Retinal pigment epithelial cell (primary cell): ENCODE data around the gene DMAC2L.
"Not testable (repeated sequence)": the region's sequence is repeated elsewhere in the genome, so short reads cannot be mapped to it uniquely, and the experiment has no call there.

ENCODE experiments used
- DNase-seq: peaks from one replicate; pipeline ENCODE4 v3.0.0-alpha.2; 2010; ENCODE audit warnings: low read depth
- H3K4me3 ChIP-seq: 2 replicates; pipeline ENCODE4 v1.5.1; 2011; ENCODE audit warnings: mild to moderate bottlenecking, low read length, control low read depth, moderate library complexity
- TF ChIP-seq, protein P1 (sequence below): conservative IDR thresholded peaks from 2 replicates; pipeline ENCODE4 v1.5.1; 2011; ENCODE audit warnings: low read depth, low read length, control low read depth, inconsistent platforms

DMAC2L gene

DNA sequence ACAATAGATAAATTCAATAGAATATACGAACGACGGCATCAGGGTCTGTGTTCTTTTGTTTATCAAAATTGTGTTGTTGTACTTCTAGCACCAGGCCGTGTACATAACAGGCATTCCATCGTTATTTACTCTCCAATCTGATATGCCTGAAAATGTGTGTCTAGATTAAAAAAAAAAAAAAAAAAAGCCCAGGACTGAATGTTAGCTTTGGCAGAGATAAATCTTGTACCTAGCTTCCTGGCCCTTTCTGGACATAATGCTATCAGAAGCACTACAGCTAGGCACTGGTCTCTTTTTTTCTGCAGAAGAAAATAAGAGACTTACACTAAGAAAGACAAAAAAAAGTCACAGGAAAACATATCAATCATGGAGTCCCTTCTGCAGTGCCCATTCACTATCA is 47.5 kb downstream of the DMAC2L start:
- TF ChIP-seq, protein P1, sequence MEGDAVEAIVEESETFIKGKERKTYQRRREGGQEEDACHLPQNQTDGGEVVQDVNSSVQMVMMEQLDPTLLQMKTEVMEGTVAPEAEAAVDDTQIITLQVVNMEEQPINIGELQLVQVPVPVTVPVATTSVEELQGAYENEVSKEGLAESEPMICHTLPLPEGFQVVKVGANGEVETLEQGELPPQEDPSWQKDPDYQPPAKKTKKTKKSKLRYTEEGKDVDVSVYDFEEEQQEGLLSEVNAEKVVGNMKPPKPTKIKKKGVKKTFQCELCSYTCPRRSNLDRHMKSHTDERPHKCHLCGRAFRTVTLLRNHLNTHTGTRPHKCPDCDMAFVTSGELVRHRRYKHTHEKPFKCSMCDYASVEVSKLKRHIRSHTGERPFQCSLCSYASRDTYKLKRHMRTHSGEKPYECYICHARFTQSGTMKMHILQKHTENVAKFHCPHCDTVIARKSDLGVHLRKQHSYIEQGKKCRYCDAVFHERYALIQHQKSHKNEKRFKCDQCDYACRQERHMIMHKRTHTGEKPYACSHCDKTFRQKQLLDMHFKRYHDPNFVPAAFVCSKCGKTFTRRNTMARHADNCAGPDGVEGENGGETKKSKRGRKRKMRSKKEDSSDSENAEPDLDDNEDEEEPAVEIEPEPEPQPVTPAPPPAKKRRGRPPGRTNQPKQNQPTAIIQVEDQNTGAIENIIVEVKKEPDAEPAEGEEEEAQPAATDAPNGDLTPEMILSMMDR, result no peak
- H3K4me3 ChIP-seq, result no peak overlapping the region
- no peak for DNase-seq

DNA sequence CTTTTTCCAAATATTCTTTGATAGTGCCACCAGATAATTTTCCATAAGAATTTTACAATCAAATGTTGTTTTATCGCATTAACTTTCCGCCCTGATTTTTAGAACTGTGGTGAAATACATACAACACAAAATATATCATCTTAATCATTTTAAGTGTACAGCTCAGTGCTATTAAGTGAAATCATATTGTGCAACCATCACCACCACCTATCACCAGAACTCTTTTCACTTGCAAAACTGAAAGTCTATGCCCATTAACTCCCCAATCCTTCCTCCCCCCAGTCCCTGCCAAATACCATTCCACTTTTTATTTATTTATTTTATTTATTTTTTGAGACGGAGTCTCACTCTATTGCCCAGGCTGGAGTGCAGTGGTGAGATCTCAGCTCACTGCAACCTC is 48.0 kb downstream of the DMAC2L start:
- H3K4me3 ChIP-seq, result no peak overlapping the region
- DNase-seq, result no peak
- TF ChIP-seq, protein P1, result no peak

DNA sequence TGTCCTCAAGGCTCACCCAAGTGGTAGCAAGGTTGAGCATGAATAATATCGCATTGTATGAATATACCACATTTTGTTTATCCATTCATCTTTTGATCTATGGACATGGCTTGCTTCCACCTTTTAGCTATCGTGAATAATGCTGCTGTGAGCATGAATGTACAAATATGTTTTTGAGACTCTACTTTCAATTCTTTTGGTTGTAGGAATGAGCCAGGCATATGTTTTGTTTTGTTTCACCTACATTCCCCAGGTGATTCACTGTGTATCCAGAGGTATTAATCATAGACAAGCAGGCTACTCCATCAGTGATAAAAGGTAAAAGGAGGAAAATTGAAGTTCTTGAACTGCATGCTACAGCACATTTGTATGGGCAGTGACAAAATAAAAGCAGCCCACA is 48.7 kb downstream of the DMAC2L start:
- no peak for DNase-seq
- no peak overlapping the region for H3K4me3 ChIP-seq
- TF ChIP-seq, protein P1, result no peak

DNA sequence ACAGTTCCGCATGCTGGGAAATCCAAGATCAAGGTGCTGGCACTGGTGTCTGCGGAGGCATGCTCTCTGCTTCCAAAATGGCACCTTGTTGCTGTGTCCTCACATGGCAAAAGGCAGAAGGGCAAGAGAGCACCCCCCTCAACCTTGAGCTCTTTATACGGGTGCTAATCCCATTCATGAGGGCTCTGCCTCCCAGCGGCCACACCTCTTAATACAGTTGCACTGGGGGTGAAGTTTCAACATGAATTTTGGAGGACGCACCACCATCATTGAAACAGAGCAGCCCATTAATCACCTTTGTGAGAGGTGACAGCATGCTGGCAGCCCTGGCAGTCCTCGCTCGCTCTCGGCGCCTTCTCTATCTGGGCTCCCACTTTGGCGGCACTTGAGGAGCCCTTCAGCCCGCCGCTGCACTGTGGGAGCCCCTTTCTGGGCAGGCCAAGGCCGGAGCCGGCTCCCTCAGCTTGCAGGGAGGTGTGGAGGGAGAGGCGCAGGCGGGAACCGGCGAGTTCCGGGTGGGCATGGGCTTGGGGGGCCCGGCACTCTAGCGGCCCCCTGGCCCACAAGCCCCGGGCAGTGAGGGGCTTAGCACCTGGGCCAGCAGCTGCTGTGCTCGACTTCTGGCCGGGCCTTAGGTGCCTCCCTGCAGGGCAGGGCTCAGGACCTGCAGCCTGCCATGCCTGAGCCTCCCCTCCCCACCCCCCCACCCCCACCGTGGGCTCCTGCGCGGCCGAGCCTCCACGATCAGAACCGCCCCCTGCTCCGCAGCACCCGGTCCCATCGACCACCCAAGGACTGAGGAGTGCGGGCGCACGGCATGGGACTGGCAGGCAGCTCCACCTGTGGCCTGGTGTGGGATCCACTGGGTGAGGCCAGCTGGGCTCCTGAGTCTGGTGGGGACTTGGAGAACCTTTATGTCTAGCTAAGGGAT is 49.6 kb downstream of the DMAC2L start:
- H3K4me3 ChIP-seq, DNase-seq: not testable (repeated sequence)

DNA sequence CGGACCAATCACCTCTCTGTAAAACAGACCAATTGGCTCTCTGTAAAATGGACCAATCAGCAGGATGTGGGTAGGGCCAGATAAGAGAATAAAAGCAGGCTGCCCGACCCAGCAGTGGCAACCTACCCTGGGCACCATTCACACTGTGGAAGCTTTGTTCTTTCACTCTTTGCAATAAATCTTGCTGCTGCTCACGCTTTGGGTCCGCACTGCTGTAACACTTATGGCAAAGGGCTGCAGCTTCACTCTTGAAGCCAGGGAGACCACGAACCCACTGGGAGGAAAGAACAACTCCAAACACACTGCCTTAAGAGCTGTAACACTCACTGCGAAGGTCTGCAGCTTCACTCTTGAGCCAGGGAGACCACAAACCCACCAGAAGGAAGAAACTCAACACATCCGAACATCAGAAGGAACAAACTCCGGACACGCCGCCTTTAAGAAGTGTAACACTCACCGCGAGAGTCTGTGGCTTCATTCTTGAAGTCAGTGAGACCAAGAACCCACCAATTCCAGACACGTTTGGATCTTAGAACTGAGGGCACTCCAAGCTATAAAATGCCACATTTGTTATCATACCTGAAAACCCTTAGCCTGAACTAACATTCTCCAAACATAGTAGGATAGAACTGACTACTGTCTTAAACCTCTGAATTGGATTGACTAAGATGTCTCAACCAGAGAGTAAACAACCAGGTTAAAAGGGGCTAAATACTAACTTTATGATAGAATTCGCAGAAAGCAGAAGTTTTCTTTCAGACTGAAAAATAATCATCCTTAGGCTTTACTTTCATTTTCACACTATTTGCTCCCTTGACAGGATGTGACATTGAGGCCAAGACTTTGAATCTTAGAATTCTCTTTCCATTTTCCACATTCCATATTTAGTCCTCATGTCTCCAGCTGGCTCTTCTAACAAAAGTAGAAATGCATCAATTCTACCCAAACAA is 50.9 kb downstream of the DMAC2L start:
- H3K4me3 ChIP-seq, result no peak overlapping the region
- TF ChIP-seq, protein P1, result no peak
- DNase-seq, result no peak

DNA sequence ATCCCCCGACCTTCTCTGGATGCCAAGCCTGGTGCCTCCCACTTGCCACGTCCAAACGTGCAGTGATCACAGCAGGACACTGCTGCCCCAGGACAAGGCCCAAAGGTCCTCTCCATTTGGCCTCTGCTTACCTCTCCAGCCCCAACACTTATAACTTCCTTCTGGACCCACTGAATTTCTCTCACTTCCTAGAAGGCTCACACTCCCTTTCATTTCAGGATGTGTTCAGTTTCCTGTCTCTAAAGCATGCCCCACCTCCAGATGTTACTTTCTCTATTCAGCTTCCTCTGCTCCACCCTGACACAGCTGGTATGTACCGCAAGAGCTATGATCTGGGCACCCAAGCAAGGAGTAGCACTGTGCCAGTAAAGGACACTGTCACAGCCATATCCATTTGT is 51.6 kb downstream of the DMAC2L start:
- no peak overlapping the region for H3K4me3 ChIP-seq
- DNase-seq, result no peak
- TF ChIP-seq, protein P1, result no peak

DNA sequence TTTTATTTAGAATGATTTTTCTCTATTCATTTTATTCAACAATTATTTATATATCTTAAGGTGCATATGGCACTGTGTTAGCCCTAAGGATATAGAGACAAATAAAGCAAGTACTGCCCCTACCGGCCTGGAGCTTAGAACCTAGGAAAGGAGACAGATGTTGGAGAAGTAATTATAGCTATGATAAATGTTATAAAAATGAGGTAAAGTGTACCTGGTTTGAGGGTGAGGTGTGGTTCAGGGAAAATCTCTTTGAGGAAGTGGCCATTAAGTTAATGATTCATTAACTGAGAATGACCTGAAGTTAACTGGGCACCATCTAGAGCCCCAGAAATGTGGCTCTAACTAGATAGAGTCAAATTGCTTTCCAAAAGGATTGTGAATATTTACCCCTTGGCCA is 52.7 kb downstream of the DMAC2L start:
- DNase-seq, result no peak
- TF ChIP-seq, protein P1, result no peak
- no peak overlapping the region for H3K4me3 ChIP-seq

DNA sequence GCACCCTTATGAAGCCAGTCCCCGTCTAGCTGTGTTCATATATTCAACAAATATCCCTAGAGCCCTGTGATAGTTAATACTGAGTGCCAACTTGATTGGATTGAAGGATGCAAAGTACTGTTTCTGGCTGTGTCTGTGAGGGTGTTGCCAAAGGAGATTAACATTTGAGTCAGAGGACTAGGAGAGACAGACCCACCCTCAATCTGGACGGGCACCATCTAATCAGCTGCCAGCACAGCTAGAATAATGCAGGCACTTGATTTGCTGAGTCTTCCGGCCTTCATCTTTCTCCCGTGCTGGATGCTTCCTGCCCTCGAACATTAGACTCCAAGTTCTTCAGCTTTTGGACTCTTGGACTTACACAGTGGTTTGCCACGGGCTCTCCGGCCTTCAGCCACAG is 53.4 kb downstream of the DMAC2L start:
- DNase-seq, result peak; percentile 48
- H3K4me3 ChIP-seq, result not testable (repeated sequence)
